ENCODE measurements around the gene FXYD4. TPM values are rescaled to one million over a fixed set of nuclear protein-coding genes. Genes with fewer than 3 reads are reported as not detected.

Gene FXYD4
- total and polyA plus RNA-seq, 7 donors: not detected

DNA sequence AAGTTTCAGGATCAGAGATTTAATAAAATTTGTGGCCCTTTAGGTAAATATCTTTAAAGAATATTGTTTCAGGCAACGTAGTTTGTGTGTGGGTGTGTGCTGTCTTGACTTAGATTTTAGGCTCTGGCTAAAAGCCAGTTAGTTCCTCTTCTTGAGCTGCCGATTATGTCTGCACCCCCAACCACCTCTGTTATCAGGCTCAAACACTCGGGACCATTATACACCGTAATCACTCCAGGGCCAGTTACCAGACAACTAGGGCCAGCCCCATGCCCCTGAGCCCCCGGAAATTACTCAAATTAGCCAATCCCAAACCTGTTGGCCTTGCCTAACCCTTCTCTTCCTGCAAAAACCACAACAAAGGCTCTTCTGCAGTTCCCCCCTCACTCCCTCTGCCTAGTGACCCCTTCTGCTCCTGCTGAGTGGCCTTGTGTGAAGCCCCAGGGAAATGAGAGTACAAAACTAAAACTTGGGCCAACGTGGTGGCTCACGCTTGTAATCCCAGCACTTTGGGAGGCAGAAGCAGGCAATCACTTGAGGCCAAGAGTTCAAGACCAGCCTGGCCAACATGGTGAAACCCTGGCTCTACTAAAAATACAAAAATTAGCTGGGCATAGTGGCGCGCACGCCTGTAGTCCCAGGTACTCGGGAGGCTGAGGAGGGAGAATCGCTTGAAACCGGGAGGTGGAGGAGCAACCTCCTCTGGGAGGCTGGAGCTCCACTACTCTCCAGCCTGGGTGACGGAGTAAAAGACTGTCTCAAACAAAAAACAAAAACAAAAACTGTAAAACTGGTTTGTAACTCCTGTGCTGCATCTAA lies 46.7 kb downstream of the FXYD4 start:
- H3K27me3 ChIP-seq: no peaks in the 10 kb centered on the region
- H3K4me3 ChIP-seq: no peak overlapping the region
- H3K36me3 ChIP-seq: no peaks in the 10 kb centered on the region
- H3K27ac ChIP-seq: peak overlapping the region in 3 of 4 donors; percentile 17 to 99 (median 28)
- 63 to 76% methylated on average over 14 of the region's 14 CpGs for WGBS, 2 donors
- intact Hi-C loops (cut with DNase I): no loop called here
- H3K9me3 ChIP-seq: no peaks in the 10 kb centered on the region
- peaks cover 0 to 19% (median 11%) of the 10 kb centered on the region in 4 donors for H3K4me1 ChIP-seq
- DNase-seq: no peak
- no peak for TF ChIP-seq EP300 (IDR thresholded peaks at IDR 0.05)
- no peak for TF ChIP-seq POLR2AphosphoS5 (IDR thresholded peaks at IDR 0.05)
- TF ChIP-seq POLR2A (IDR thresholded peaks at IDR 0.05): no peak
- TF ChIP-seq, protein P1, sequence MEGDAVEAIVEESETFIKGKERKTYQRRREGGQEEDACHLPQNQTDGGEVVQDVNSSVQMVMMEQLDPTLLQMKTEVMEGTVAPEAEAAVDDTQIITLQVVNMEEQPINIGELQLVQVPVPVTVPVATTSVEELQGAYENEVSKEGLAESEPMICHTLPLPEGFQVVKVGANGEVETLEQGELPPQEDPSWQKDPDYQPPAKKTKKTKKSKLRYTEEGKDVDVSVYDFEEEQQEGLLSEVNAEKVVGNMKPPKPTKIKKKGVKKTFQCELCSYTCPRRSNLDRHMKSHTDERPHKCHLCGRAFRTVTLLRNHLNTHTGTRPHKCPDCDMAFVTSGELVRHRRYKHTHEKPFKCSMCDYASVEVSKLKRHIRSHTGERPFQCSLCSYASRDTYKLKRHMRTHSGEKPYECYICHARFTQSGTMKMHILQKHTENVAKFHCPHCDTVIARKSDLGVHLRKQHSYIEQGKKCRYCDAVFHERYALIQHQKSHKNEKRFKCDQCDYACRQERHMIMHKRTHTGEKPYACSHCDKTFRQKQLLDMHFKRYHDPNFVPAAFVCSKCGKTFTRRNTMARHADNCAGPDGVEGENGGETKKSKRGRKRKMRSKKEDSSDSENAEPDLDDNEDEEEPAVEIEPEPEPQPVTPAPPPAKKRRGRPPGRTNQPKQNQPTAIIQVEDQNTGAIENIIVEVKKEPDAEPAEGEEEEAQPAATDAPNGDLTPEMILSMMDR (IDR thresholded peaks at IDR 0.05): no peak

DNA sequence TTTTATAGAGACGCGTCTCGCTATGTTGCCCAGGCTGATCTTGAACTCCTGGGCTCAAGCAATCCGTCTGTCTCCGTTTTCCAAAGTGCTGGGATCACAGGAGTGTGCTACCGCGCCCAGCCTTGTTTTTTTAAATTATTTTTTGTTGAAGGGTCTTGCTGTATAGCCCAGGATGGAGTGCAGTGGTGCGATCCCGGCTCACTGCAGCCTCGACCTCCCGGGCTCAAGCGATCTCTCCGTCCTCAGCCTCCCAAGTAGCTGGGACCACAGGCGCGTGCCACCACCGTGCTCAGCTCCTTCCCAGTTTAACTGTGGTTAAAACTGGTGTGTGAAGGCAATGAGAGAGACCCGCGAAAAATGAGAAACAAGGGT lies 48.5 kb downstream of the FXYD4 start:
- DNase-seq: no peak
- Histone ChIP-seq H3K9me3 (no peaks in the 10 kb centered on the region), H3K27ac (peak overlapping the region; percentile 97 to 99 (median 98)), H3K4me3 (peak overlapping the region; percentile 19 to 68 (median 62)), H3K27me3 (no peaks in the 10 kb centered on the region), H3K4me1 (peaks cover 0 to 19% (median 11%) of the 10 kb centered on the region in 4 donors), H3K36me3 (no peaks in the 10 kb centered on the region)
- WGBS, 2 donors: 64 to 67% methylated on average over 18 of the region's 18 CpGs
- TF ChIP-seq POLR2AphosphoS5 (IDR thresholded peaks at IDR 0.05) (no peak), POLR2A (IDR thresholded peaks at IDR 0.05) (no peak), EP300 (IDR thresholded peaks at IDR 0.05) (no peak)
- TF ChIP-seq, protein P1 (IDR thresholded peaks at IDR 0.05): no peak
- intact Hi-C loops (cut with DNase I): loop anchor here (2.0 kb wide), 1 partner anchor 17 kb away; the partner anchor contains the start of gene ZNF487

DNA sequence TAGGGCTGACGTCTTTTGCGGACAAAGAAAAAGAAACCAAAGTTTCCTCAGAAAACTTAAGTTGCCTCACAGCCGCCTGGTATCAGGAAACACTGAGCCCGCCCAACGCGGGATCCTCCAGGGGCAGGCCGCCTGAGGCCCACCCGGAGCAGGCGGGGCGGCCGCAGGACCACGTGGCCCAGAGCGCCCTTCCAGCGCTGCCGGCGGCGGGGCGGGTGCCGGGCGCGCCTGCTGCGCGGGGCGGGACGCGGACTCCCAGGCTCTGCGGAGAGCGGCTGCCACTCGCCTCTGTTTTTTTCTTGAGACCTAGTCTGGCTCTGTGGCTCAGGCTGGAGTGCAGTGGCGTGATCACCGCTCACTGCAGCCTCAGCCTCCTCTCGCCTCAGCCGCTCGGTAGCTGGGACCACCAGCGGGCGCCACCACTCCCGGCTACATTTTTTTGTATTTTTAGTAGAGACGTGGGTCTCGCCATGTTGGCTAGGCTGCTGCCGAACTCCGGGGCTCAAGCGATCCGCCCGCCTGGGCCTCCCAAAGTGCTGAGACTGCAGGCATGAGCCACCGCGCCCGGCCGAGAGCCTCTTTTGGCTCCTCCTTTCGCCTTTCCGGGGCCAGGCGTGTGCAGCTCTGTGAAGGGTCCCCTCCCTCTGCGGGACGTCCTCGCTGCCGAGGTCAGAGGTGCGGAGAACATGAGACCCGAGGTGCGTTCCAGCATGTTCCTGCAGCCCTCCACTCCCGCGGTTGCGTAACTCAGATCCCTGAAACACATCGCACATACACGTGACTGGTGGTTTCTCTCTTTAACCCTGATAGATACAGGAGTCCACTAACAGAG lies 49.1 kb downstream of the FXYD4 start:
- Histone ChIP-seq H3K27ac (peak overlapping the region; percentile 97 to 99 (median 98)), H3K4me1 (peaks cover 0 to 19% (median 11%) of the 10 kb centered on the region in 4 donors), H3K4me3 (peak overlapping the region; percentile 43 to 68 (median 62)), H3K9me3 (no peaks in the 10 kb centered on the region), H3K36me3 (no peaks in the 10 kb centered on the region), H3K27me3 (no peaks in the 10 kb centered on the region)
- WGBS, 2 donors: 0 to 1% methylated on average over 63 of the region's 63 CpGs
- intact Hi-C loops (cut with DNase I): loop anchor here (2.0 kb wide), 1 partner anchor 16 kb away; the partner anchor contains the start of gene ZNF487
- TF ChIP-seq POLR2AphosphoS5 (IDR thresholded peaks at IDR 0.05): peak; percentile 79 to 87 (median 86)
- peak; percentile 47 to 53 for TF ChIP-seq POLR2A (IDR thresholded peaks at IDR 0.05)
- peak in 1 of 4 donors; percentile 72 for TF ChIP-seq EP300 (IDR thresholded peaks at IDR 0.05)
- TF ChIP-seq, protein P1 (IDR thresholded peaks at IDR 0.05): no peak
- peak; percentile 98 for DNase-seq

DNA sequence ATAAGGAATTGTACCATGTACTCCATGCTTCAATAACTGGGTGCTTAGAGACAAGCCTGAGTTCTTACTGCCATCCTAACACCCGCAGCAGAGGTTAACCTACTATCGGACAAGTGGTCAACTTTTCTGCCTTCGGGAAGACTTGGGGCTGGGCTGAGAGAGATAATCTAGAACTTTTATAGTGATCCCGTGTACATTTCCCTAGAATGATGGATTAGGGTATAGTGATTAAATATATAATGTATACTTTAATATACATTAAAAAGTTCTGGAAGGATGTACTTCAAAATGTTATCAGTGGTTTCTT lies 49.7 kb downstream of the FXYD4 start:
- Histone ChIP-seq H3K9me3 (no peaks in the 10 kb centered on the region), H3K27me3 (no peaks in the 10 kb centered on the region), H3K27ac (peak overlapping the region; percentile 97 to 99 (median 98)), H3K36me3 (no peaks in the 10 kb centered on the region), H3K4me1 (peaks cover 0 to 19% (median 11%) of the 10 kb centered on the region in 4 donors), H3K4me3 (peak overlapping the region; percentile 43 to 68 (median 62))
- no peak for DNase-seq
- TF ChIP-seq, protein P1 (IDR thresholded peaks at IDR 0.05): no peak
- TF ChIP-seq POLR2AphosphoS5 (IDR thresholded peaks at IDR 0.05) (no peak), POLR2A (IDR thresholded peaks at IDR 0.05) (no peak), EP300 (IDR thresholded peaks at IDR 0.05) (no peak)
- intact Hi-C loops (cut with DNase I): loop anchor here (2.0 kb wide), 1 partner anchor 16 kb away; the partner anchor contains the start of gene ZNF487
- 10 to 36% methylated on average over 4 of the region's 4 CpGs for WGBS, 2 donors

Measured in sigmoid colon (tissue), 7 donors.